GM12891 (cell line): ENCODE results near the gene APLP1.

Experiments used
- POLR2A ChIP-seq: IDR thresholded peaks from 2 replicates; pipeline ENCODE4 v1.6.1; 2011; ENCODE audit warnings: low read depth, low read length, control low read depth
- POLR2AphosphoS5 ChIP-seq: IDR thresholded peaks from 2 replicates; pipeline ENCODE4 v1.6.1; 2011; ENCODE audit warnings: low read depth, low read length, control low read depth
- POU2F2 ChIP-seq: IDR thresholded peaks from 2 replicates; pipeline ENCODE4 v1.6.1; 2011; ENCODE audit warnings: low read depth, mild to moderate bottlenecking, control low read depth, low read length, moderate library complexity
- SPI1 ChIP-seq: IDR thresholded peaks from 2 replicates; pipeline ENCODE4 v1.6.1; 2011; ENCODE audit warnings: low read depth, low read length, control low read depth
- TAF1 ChIP-seq: IDR thresholded peaks from 2 replicates; pipeline ENCODE4 v1.6.1; 2011; ENCODE audit warnings: low read depth, low read length, control low read depth

GRCh38 chr19:35901854-35902661 lies 33.7 kb downstream of the APLP1 start, which contains the start of gene HCST:
- TF ChIP-seq POLR2A = peak; percentile 78
- peak; percentile 50; the same call in 1 of the 2 replicates for TF ChIP-seq POLR2AphosphoS5
- no peak for TF ChIP-seq POU2F2
- TF ChIP-seq TAF1 = 0 out of 2 replicates have a peak, but pooled peaks have one; percentile 21
- TF ChIP-seq SPI1 = no peak
